ENCODE measurements around the gene BNC2. TPM values are rescaled to one million over a fixed set of nuclear protein-coding genes. Genes with fewer than 3 reads are reported as not detected.
"Not testable (repeated sequence)": the region's sequence is repeated elsewhere in the genome, so short reads cannot be mapped to it uniquely, and the experiment has no call there.

BNC2 gene
- total RNA-seq, 1 donor = 53.9 TPM

GRCh38 chr9:16883586-16883985 lies 13.1 kb upstream of the BNC2 start:
- Histone ChIP-seq H2AFZ (ENCODE audit: low read length) (no peak overlapping the region), H3K9me3 (ENCODE audit: low read depth, low read length) (no peaks in the 10 kb centered on the region), H4K20me1 (ENCODE audit: insufficient read depth, low read length) (no peaks in the 10 kb centered on the region), H3K4me1 (ENCODE audit: insufficient read depth, low read length) (peaks cover 14% of the 10 kb centered on the region), H3K36me3 (ENCODE audit: insufficient read depth, low read length) (no peaks in the 10 kb centered on the region), H3K79me2 (ENCODE audit: insufficient read depth, low read length) (no peaks in the 10 kb centered on the region), H3K27ac (ENCODE audit: low read depth, low read length) (peak overlapping the region; percentile 19), H3K4me2 (ENCODE audit: insufficient read depth, low read length) (no peak overlapping the region), H3K27me3 (ENCODE audit: insufficient read depth, low read length) (no peaks in the 10 kb centered on the region), H3K4me3 (ENCODE audit: insufficient read depth, low read length) (no peak overlapping the region)
- no peak for DNase-seq (ENCODE audit: insufficient read length, low spot score, missing footprints)
- no peak for TF ChIP-seq CTCF (IDR thresholded peaks at IDR 0.05; ENCODE audit: extremely low read depth, low read depth, low read length)

DNA sequence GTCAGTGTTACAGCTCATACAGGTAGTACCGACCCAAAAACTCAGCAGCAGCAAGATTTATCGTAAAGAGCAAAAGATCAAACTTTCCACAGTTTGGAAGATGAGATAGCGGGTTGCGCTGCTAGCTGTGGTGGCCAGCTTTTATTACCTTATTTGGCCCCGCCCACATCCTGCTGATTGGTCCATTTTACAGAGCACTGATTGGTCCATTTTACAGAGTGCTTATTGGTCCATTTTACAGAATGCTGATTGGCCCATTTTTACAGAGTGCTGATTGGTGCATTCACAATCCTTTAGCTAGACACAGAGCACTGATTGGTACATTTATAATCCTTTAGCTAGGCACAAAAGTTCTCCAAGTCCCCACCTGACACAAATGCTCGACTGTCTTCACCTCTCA lies 12.0 kb upstream of the BNC2 start:
- H3K4me2 ChIP-seq (ENCODE audit: insufficient read depth, low read length); H2AFZ ChIP-seq (ENCODE audit: low read length); H3K4me3 ChIP-seq (ENCODE audit: insufficient read depth, low read length); DNase-seq (ENCODE audit: insufficient read length, low spot score, missing footprints); H3K27me3 ChIP-seq (ENCODE audit: insufficient read depth, low read length); H4K20me1 ChIP-seq (ENCODE audit: insufficient read depth, low read length); H3K36me3 ChIP-seq (ENCODE audit: insufficient read depth, low read length); H3K27ac ChIP-seq (ENCODE audit: low read depth, low read length); H3K79me2 ChIP-seq (ENCODE audit: insufficient read depth, low read length); H3K9me3 ChIP-seq (ENCODE audit: low read depth, low read length): not testable (repeated sequence)
- peaks cover 14% of the 10 kb centered on the region for H3K4me1 ChIP-seq (ENCODE audit: insufficient read depth, low read length)

DNA sequence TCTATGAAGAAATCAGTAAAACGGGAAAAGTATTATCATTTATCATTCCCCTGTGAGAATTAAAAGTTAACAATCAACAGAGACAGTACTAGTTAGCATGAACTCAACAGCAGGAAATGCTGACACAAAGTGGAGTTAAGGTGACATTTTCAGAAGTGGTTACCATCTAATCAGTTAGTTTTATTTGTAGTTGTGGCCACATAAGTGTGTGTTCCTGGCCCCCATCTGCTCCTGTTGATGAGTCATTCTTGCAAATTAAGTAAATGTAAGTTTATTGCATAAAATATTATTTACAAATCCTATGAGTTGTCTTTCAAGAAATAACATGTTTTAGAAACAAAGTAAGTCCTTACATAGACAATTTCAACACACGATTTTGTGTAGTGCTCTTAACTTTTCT lies 8.9 kb upstream of the BNC2 start:
- DNase-seq (ENCODE audit: insufficient read length, low spot score, missing footprints) = no peak
- TF ChIP-seq CTCF (IDR thresholded peaks at IDR 0.05; ENCODE audit: extremely low read depth, low read depth, low read length) = no peak

GRCh38 chr9:16877256-16877655 lies 6.8 kb upstream of the BNC2 start:
- peaks cover under 1% of the 10 kb centered on the region for H3K4me1 ChIP-seq (ENCODE audit: insufficient read depth, low read length)
- no peak overlapping the region for H3K27ac ChIP-seq (ENCODE audit: low read depth, low read length)
- no peak overlapping the region for H3K4me3 ChIP-seq (ENCODE audit: insufficient read depth, low read length)
- H3K4me2 ChIP-seq (ENCODE audit: insufficient read depth, low read length) = no peak overlapping the region
- no peaks in the 10 kb centered on the region for H3K79me2 ChIP-seq (ENCODE audit: insufficient read depth, low read length)
- H2AFZ ChIP-seq (ENCODE audit: low read length) = no peak overlapping the region
- H3K36me3 ChIP-seq (ENCODE audit: insufficient read depth, low read length) = no peaks in the 10 kb centered on the region
- no peaks in the 10 kb centered on the region for H3K27me3 ChIP-seq (ENCODE audit: insufficient read depth, low read length)
- no peaks in the 10 kb centered on the region for H3K9me3 ChIP-seq (ENCODE audit: low read depth, low read length)
- DNase-seq (ENCODE audit: insufficient read length, low spot score, missing footprints) = no peak
- no peak for TF ChIP-seq CTCF (IDR thresholded peaks at IDR 0.05; ENCODE audit: extremely low read depth, low read depth, low read length)
- H4K20me1 ChIP-seq (ENCODE audit: insufficient read depth, low read length) = no peaks in the 10 kb centered on the region

More for the DNA sequence above, 8.9 kb upstream of the BNC2 start:
- H3K9me3 ChIP-seq (ENCODE audit: low read depth, low read length) = no peaks in the 10 kb centered on the region
- H3K27ac ChIP-seq (ENCODE audit: low read depth, low read length) = no peak overlapping the region
- no peaks in the 10 kb centered on the region for H4K20me1 ChIP-seq (ENCODE audit: insufficient read depth, low read length)
- H3K4me2 ChIP-seq (ENCODE audit: insufficient read depth, low read length) = no peak overlapping the region
- H2AFZ ChIP-seq (ENCODE audit: low read length) = no peak overlapping the region
- H3K4me3 ChIP-seq (ENCODE audit: insufficient read depth, low read length) = no peak overlapping the region
- no peaks in the 10 kb centered on the region for H3K36me3 ChIP-seq (ENCODE audit: insufficient read depth, low read length)
- H3K79me2 ChIP-seq (ENCODE audit: insufficient read depth, low read length) = no peaks in the 10 kb centered on the region
- no peaks in the 10 kb centered on the region for H3K27me3 ChIP-seq (ENCODE audit: insufficient read depth, low read length)
- H3K4me1 ChIP-seq (ENCODE audit: insufficient read depth, low read length) = peaks cover 6% of the 10 kb centered on the region
